ENCODE results near the gene BIN1. TPM values are rescaled to one million over a fixed set of nuclear protein-coding genes. Genes with fewer than 3 reads are reported as not detected.

Gene BIN1, protein sequence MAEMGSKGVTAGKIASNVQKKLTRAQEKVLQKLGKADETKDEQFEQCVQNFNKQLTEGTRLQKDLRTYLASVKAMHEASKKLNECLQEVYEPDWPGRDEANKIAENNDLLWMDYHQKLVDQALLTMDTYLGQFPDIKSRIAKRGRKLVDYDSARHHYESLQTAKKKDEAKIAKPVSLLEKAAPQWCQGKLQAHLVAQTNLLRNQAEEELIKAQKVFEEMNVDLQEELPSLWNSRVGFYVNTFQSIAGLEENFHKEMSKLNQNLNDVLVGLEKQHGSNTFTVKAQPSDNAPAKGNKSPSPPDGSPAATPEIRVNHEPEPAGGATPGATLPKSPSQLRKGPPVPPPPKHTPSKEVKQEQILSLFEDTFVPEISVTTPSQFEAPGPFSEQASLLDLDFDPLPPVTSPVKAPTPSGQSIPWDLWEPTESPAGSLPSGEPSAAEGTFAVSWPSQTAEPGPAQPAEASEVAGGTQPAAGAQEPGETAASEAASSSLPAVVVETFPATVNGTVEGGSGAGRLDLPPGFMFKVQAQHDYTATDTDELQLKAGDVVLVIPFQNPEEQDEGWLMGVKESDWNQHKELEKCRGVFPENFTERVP
- total RNA-seq: 28.6 TPM

DNA sequence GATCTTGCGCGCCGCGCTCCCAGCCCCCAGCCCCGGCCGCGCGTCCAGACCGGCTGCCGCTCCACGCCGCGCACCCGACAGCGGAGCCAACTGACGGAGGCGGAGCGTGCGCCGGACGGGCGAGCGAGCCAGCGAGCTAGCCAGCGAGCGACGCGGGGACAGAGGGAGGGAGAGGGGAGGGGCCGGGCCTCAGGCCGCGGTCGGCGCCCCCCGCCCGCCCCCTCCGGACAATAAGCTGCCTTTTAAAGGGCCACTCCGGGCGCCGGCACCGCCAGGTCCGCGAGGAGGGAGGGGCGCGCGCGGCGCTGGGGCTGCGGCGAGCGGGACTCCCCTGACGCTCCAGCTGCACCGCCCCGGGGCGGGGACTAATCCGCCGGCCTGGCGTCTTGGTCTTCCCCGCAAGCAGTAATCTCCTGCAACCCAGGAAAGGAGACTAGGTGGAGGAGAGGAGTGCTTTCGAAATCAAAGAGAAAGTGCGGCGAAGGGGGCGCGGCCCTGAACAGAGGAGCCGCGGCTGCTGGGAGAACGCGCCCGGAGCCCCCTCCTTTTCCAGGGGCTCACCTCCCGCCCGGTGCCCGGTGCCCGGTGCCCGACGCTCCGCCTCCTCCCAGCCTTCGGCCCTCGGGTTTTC lies at the start of gene BIN1:
Gene BIN1 (minus strand): TSS at position 164 of the 631 bp plus-strand sequence. CDS start 211 bp downstream, outside the sequence.
- peak; percentile 88 for ATAC-seq

DNA sequence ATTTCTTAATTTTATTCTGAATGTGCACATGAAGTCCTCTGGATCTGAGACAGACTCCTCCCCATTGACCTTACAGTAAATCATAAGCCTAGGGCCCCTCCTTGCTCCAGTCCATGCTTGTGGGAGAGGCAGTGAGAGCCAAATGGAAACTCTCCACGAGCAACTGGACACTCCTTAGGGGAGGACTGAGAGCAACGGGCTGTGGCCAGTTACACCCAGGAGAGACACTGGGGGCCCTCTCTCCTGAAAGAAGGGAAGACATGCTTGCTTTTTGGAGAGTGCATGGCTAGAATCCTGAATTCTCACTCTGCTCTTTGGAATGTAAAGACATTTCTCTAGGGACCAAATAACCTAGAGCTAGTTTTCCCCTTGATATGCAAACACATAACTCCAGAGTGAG lies 49.0 kb upstream of the BIN1 start:
- DNase-seq (ENCODE audit: low spot score): peak; percentile 7
- no peak for ATAC-seq

More for the DNA sequence above, at the start of gene BIN1:
- DNase-seq (ENCODE audit: low spot score): peak; percentile 92

DNA sequence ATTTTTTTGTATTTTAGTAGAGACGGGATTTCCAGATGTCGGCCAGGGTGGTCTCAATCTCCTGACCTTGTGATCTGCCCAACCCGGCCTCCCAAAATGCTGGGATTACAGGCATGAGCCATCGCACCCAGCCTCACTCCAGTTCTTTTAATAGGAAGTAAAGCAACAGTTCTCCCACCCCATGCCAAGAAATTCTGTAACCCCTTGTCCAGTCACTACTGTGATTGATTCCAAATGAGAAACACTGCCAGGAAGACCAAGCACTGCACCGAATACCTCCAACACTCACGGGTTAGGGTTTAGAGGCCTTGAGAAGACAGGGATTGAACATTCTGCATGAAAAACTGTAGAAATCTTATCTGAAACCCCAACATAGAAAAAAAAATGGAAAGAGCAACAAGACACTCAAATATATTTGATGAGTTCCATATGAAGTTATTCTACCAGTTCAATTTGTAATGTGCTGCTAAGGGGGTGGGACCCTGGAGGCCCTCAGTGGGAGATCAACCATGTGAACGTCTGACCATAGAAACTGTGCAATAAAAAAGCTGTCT lies 48.2 kb upstream of the BIN1 start:
- ATAC-seq (no peak), DNase-seq (ENCODE audit: low spot score) (no peak)

DNA sequence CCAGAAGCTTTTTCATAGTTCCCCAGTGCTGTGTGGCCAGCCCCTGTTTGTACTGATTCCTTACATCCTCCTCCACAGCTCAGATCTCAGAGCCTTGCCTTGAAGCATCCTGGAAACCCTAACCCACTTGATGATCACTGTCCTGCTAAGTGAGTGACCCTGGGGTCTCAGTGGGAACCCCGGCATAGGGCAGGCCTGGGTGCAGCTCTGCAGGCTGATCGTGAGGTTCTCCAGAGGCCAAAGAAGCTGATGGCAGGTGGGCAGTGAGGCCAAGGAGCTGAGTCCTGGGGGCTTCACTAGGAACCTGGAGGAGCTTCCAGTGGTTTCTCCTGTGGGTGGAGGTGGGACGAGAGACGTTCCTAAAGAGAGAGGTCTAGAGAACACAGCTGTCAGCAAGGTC lies 47.4 kb upstream of the BIN1 start:
- DNase-seq (ENCODE audit: low spot score) (no peak), ATAC-seq (no peak)

DNA sequence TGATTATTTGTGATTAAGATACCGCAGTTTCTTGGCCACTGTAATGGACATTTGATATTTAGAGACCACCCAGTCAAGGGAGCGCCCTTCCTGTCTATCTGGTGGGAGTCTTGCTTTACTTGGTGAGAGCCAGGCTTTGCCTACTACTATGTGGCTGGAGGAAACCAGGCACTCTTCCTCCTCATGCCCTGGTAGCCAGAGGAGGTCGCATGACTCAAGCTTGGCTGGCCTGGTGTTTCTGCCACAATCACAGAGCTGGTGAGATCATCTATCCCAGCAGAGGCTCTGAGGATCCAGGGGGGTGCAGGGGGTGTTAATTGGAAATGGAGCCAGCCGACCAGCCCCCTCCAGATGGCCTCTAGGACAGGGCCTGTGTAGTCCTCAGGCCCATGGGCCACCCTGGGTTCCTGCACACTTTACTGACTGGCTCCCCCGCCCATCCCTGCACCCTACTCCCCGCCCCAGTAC lies 46.8 kb upstream of the BIN1 start:
- no peak for DNase-seq (ENCODE audit: low spot score)
- ATAC-seq: no peak

DNA sequence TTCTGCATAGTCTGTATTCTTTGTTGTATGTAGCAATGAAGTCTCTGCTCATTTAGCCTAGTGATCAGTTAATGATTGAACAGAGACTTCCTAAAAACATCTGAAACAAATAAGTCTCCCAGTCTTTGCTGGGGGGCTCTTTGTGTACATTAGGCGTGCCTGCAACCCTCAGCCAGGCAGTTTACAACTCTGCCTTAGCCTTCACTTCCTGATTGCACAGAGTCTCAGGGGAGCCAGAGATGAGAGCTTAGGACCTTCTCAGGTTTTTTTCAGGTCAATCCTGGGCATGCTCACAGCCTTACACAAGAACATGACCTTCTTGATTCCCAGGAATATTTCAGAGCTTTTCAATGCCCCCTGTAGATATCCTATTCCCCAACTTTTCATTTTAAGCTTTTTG lies 44.0 kb upstream of the BIN1 start:
- ATAC-seq (no peak), DNase-seq (ENCODE audit: low spot score) (no peak)

DNA sequence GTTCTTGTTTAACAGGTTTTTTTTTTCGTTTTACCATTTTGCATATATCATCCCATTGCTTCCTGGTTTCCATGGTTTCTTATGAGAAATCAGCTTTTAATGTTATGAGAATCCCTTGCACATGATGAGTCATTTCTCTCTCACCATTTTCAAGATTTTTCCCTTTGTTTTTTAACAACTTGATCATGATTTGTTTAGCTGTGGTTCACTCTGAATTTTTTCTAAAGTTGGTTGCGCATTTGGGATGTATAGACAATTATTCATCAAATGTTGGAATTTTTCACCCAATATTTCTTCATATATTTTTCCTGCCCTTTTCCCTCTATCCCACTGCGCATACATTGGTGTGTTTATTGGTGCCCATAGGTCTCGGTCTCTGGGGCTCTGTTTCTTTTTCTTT lies 42.4 kb upstream of the BIN1 start:
- ATAC-seq (no peak), DNase-seq (ENCODE audit: low spot score) (no peak)

DNA sequence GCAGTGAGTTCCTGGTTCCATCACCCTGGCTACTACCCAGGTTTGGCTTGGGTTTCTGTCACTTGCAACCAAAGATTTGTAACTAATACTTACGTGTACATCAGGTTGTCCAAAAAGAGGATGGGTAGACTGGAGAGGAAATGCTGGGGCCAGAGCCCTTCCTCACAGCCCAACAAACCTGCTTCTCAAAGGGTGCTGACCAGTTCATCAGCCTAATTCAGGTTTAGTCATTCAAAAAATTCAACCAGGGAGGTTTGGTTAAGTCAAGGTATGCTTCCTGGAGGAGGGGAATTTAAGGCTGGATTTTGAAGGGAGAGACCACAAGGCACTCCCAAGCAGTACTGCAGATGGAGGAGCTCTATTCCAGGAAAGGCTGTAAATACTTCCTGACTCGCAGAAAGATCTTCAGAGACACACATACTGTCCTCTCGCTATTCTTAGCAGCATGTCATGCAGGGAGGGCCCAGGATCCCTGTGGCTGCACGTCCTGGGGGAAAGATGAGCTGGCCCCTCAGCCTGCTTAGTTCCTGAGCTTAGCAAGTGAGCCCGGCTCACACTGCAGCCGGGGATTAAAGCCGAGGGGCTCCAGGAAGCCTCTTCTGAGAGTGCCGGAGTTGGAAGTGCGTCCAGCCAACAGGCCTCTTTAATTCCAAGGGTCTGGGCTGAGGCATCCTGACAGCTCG lies 40.0 kb upstream of the BIN1 start:
- DNase-seq (ENCODE audit: low spot score) (no peak), ATAC-seq (no peak)

DNA sequence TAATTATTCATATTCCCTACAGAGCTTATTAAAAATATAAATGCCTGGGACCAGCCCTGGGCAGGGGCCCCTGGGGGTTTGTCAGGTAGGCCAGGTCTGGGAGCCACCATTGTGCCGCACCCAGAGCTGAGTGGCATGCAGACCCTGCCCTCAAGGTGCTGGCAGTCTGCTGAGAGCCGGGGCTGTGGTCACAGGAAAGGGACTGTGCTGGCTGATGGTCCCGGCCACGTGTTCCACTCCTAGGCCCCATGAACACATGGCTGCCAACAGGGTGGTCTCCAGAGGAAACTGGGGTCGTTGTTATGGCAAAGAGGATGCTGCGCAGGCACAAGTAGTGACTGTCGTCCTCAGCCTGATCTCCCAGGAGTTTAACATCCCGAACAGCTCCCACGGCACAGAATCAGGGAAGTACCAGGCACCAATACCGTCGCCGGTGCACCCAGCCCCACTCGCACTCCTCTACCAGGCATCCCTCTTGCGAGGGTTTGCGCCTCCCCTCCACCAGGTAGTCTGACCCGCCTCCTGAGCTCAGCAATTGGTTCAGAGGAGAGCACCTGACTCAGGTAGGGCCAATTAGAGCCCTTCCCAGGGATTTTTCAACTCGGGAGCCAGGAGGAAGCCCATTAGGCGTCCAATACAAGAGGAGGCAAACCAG lies 39.2 kb upstream of the BIN1 start:
- DNase-seq (ENCODE audit: low spot score): no peak
- no peak for ATAC-seq

DNA sequence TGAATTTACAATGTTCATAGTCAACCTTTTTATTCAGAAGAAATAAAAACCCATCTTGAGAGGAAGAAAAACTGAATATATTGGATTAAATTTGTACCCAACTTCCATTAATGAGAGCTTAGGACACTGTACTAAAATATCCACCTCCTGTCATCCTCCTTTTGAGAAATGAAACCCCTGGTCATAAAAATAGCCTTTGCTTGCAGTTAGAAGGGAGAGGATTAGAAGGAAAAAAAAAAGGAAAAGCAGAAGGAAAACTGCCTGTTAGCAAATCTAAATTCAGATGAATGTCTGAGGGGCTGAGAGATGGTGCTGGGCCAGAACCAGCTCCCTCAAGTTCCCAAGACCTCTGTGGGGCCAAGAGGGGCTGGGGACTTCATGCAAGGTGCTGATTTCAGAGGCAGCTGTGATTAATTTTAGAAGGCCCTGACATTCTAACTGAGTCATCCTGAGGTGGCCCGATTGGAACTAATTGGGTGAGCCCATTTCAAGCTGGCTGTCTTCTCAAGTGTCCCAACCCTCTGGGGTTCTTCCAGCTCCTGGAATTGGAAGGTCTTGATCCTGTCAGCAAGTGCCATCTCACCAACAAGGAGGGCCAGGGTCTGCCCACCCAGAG lies 38.4 kb upstream of the BIN1 start:
- no peak for ATAC-seq

DNA sequence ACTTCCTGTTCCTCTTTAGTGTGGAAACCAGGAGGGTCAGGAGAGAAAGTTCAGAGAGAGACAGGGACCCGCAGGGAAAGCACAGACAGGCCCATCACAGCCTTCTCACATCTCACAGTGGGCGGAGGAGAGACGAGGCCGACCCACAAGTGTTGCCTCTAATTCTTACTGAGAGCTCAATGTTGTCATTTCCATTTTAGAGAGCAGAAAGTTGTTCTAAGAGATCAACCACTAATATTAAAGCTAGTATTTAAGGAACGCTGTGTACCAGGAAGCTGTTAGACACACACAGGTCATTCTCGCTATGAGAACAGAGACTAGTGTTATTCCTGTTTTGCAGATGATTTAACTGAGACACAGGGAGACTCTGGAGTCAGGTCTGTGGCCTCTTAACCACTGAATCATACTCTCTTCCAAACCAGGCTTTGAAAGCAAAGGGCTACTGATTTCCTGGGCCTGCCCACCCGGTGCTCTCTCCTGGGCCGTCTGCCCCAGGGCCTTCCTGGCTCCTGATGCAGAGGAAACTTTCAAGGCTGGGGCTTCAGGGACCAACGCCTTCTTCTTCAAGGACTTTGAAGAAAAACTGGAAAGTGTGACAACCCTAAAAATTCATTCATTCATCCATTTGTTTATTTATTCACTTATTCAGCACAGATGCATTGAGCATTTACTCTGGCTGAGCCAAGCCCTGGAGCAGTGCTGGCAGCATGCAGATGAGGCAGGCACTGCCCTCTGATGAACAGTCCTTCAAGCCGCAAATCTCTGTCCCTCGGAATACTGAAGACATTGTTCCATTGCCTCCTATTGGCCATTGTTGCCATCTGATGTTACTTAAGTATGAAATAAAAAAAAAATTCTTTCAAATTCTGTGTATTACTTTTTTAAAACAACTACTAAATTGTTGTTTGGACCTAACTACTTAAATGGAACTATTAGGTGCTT lies 37.2 kb upstream of the BIN1 start:
- ATAC-seq (peak; percentile 39), DNase-seq (ENCODE audit: low spot score) (no peak)

More for the DNA sequence above, 38.4 kb upstream of the BIN1 start:
- no peak for DNase-seq (ENCODE audit: low spot score)

DNA sequence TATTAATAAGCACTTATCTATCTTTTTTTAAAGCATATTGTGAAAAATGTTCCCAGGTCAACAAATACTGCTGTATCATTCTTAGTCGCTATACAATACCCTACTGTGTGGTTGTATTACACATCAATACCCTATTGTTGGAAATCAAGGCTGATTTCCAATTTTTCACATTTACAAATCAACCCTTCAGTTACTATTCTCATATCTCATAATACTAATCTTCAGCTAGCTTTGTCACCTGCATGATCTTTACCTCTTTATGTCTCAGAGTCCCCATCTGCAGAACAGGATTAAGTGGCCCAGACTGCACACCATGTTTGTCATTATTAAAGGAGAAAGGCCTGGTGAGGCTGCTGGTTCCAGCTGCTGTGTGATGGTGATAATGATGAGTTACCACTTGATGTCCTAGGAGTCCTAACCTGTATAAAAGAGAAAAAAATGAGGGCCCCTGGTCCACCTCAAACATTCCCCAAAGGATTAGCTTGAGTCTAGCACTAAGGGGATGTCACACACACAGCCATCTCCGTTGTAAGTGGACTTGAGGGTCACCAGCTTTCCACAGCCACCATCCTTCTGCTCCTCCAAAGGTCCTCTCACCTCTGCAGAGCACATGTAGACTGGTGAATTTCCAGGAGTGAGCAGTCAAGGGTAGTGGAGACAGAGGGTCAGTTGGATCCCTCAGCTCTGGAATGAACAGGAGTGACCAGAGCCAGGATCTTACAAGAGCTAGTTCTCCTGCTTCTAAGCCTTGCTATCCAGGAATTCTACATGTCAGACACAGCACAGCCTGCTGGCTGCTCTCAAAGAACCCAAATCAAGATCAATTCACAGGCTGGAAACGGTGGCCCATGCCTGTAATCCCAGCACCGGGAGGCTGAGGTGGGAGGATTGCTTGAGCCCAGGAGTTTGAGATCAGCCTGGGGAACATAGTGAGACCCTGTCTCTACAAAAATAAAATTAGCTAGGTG lies 36.0 kb upstream of the BIN1 start:
- DNase-seq (ENCODE audit: low spot score): no peak
- ATAC-seq: no peak

DNA sequence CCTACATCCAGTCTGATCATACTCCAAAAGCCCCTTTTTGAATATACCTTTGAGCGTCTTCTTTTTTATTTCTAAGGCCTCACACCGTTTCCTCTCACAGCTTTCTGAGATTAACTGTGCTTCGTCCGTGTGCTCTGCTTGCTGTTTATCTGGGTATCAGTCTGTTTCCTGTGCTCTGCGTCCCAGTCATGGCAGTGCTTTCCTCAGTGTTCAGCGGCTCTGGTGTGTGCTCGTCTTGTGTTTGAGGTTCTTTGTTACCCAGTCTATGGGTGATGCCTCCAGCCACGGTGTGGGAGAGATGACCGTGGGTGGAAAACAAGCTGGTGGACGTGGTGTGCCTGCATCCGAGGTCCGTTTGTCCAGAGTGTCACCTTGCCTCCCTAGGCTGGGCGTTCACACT lies 33.6 kb upstream of the BIN1 start:
- no peak for DNase-seq (ENCODE audit: low spot score)

DNA sequence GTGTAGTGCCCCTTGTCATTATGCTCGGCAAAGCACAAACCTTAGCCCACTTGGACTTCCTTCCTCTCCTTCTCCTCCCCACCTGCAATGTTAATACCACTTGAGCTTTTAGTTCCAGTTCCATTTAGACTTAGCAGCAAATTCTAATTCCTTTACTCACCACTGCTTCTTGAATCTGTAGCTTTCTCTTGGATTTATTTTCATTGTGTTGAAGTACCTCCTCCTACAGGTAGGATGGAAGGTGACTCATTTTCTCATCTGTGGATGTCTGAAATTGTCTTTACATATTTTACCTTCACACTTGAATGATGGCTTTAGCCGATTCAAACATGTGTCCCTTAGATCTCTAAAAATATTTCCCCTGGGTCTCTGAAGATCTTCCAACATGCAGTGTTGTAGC lies 32.8 kb upstream of the BIN1 start:
- ATAC-seq: no peak
- no peak for DNase-seq (ENCODE audit: low spot score)

More for the DNA sequence above, 33.6 kb upstream of the BIN1 start:
- no peak for ATAC-seq

DNA sequence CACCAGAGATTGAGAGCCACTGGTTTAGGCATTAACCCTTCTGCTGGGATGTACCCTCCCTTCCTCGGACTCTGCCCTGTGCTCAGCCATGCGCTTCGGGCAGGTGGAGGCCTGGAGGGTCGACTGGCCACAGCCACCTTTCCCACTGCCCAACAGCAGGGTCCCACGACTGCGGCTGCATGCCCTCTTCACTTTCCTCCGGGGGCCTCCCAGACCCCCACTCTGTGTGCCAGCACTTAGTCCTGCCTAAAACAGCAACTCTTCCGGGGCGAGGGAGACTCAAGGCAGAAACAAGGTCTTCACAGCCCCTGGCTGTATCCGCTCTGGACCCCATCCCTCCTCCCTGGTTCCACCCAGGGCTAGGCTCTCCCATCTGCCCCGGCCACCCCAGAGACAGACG lies 31.3 kb upstream of the BIN1 start:
- ATAC-seq (no peak), DNase-seq (ENCODE audit: low spot score) (no peak)

DNA sequence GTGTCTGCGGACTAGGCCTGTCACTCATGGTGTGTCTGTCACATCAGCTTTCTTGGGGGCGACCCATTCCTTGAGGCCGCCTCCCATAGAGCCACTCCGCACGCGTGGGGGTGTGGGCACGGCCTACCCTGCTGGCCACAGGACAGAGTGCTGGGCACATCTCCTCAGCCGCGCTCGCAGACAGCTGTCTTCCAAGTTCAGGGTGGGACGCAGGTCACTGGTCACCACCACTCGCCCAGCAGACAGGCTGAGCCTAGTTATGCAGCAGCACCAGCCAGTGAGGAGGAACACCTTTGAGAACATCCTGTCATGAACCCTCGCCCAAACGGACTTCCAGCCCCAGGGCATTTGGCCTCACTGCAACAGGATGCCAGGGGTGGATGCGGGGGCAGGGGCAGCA lies 30.8 kb upstream of the BIN1 start:
- DNase-seq (ENCODE audit: low spot score) (no peak), ATAC-seq (no peak)

DNA sequence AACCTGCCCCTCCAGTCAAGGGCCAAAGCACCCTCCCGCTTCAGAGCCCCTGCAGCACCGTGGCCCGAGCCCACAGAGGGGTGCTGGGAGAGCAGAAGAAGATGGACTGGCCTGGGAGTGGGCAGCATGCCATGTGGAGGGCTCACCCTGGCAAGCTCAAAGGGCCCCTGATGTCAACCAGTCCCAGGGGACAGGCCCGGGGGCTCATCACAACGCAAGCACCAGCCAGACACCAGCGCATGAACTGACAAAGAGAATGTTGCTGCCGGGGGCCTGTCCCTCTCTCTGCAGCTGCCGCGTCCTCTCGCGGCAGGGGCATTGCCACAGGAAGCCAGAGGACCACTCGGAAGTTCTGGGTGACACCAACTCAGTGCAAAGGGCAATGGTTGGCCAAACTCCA lies 30.3 kb upstream of the BIN1 start:
- ATAC-seq (no peak), DNase-seq (ENCODE audit: low spot score) (no peak)
